ENCODE measurements around the gene SPRED1. TPM values are rescaled to one million over a fixed set of nuclear protein-coding genes. Genes with fewer than 3 reads are reported as not detected.

The SPRED1 gene
- total RNA-seq, 4 donors from 2014 or later = 3.7 to 7.2 (median 5.3) TPM

GRCh38 chr15:38401701-38402100 lies 149.1 kb downstream of the SPRED1 start:
- in situ Hi-C loops (cut with MboI; ENCODE audit: low sequenced_read_pairs in 4 of 4) (no loop called here), intact Hi-C loops (cut with DNase I; ENCODE audit: low total_unique reads) (no loop called here)
- H3K27ac ChIP-seq = no peak overlapping the region
- ATAC-seq = no peak
- H3K4me3 ChIP-seq = no peak overlapping the region
- H3K4me1 ChIP-seq = peaks cover 0 to 8% of the 10 kb centered on the region in 2 donors
- H3K9me3 ChIP-seq = no peaks in the 10 kb centered on the region
- H3K36me3 ChIP-seq = no peaks in the 10 kb centered on the region
- no peak for DNase-seq
- H3K27me3 ChIP-seq = no peaks in the 10 kb centered on the region
- TF ChIP-seq CTCF (IDR thresholded peaks at IDR 0.05 in 4 of 5, conservative IDR thresholded peaks at IDR 0.05 in 1 of 5) = no peak
- no peak for TF ChIP-seq POLR2A (IDR thresholded peaks at IDR 0.05)

GRCh38 chr15:38406436-38406835 lies 153.8 kb downstream of the SPRED1 start:
- ATAC-seq (no peak), DNase-seq (no peak)
- H3K4me3 ChIP-seq = no peak overlapping the region
- no peaks in the 10 kb centered on the region for H3K27me3 ChIP-seq
- H3K4me1 ChIP-seq = no peaks in the 10 kb centered on the region
- no peak for TF ChIP-seq POLR2A (IDR thresholded peaks at IDR 0.05)
- TF ChIP-seq CTCF (IDR thresholded peaks at IDR 0.05 in 4 of 5, conservative IDR thresholded peaks at IDR 0.05 in 1 of 5) = no peak
- intact Hi-C loops (cut with DNase I; ENCODE audit: low total_unique reads) = no loop called here
- in situ Hi-C loops (cut with MboI; ENCODE audit: low sequenced_read_pairs in 4 of 4) = no loop called here
- no peak overlapping the region for H3K27ac ChIP-seq
- no peaks in the 10 kb centered on the region for H3K36me3 ChIP-seq
- no peaks in the 10 kb centered on the region for H3K9me3 ChIP-seq

Other genes with a start within 250 kb of the SPRED1 start
- gene FAM98B, start 201.3 kb downstream of the SPRED1 start, total RNA-seq = 1 to 10 TPM; 3.9 to 8.6 (median 6.1) TPM

Measured in gastrocnemius medialis (tissue), 4 donors.